Measurements from ENCODE around the gene SSC5D. TPM values are rescaled to one million over a fixed set of nuclear protein-coding genes. Genes with fewer than 3 reads are reported as not detected.

SSC5D gene
- polyA plus RNA-seq, 1 of the 3 experiments (the other 2 are of a cell fraction): 4.9 TPM

- DNase-seq: no peak
- WGBS (ENCODE audit: low lambda C conversion rate): 75% methylated on average over 13 of the region's 13 CpGs
Observed at GRCh38 chr19:55477905-55478304, 10.3 kb upstream of the SSC5D start.

More at GRCh38 chr19:55477905-55478304, 10.3 kb upstream of the SSC5D start:
- Histone ChIP-seq H3K4me1 (ENCODE audit: control insufficient read depth in 1 of 2, insufficient read depth in 2 of 2, low read depth in 1 of 2, low read length in 1 of 2) (peaks cover 11 to 16% of the 10 kb centered on the region in 2 experiments; a peak in 2 of 4 replicates), H3K27ac (ENCODE audit: low read depth in 2 of 2, low read length in 1 of 2) (no peak overlapping the region), H2AFZ (ENCODE audit: low read depth) (no peak overlapping the region), H3K79me2 (ENCODE audit: insufficient read depth) (peaks cover 31% of the 10 kb centered on the region), H3K9ac (peak overlapping the region; percentile 59), H3K9me3 (no peaks in the 10 kb centered on the region), H4K20me1 (ENCODE audit: insufficient read depth) (no peaks in the 10 kb centered on the region), H3K4me2 (peak overlapping the region; percentile 91), H3K4me3 (ENCODE audit: low read depth in 2 of 2, low read length in 1 of 2) (peak overlapping the region; percentile 56 to 79), H3K9me2 (no peaks in the 10 kb centered on the region), H3K27me3 (ENCODE audit: insufficient read depth) (no peaks in the 10 kb centered on the region), H3K36me3 (replicated peaks in 1 of 2; ENCODE audit: control insufficient read depth in 1 of 2, insufficient read depth in 2 of 2, low read length in 1 of 2) (peaks cover 0 to 7% of the 10 kb centered on the region in 2 experiments), H3F3A (replicated peaks; ENCODE audit: insufficient read depth) (peaks cover 11% of the 10 kb centered on the region)
- CTCF ChIA-PET: interaction anchor here (5.7 to 7.8 kb wide), 2 partner anchors 10 to 26 kb away, joined by 45 to 46 read pairs; no protein-coding TSS in a partner anchor
- POLR2A ChIA-PET: no interaction called here
- TF ChIP-seq TAF1 (IDR thresholded peaks at IDR 0.05; ENCODE audit: borderline replicate concordance, low read depth, low read length): no peak
- TF ChIP-seq MXI1 (IDR thresholded peaks at IDR 0.05; ENCODE audit: low read depth, low read length): no peak
- TF ChIP-seq RXRA (IDR thresholded peaks at IDR 0.05; ENCODE audit: borderline replicate concordance, low read depth): no peak
- no peak for TF ChIP-seq RAD21 (IDR thresholded peaks at IDR 0.05; ENCODE audit: low read length)
- TF ChIP-seq RCOR1 (IDR thresholded peaks at IDR 0.05; ENCODE audit: low read length): no peak
- no peak for TF ChIP-seq MEF2A (IDR thresholded peaks at IDR 0.05; ENCODE audit: borderline replicate concordance, low read depth)
- TF ChIP-seq JUND (IDR thresholded peaks at IDR 0.05): no peak
- TF ChIP-seq, protein P1, sequence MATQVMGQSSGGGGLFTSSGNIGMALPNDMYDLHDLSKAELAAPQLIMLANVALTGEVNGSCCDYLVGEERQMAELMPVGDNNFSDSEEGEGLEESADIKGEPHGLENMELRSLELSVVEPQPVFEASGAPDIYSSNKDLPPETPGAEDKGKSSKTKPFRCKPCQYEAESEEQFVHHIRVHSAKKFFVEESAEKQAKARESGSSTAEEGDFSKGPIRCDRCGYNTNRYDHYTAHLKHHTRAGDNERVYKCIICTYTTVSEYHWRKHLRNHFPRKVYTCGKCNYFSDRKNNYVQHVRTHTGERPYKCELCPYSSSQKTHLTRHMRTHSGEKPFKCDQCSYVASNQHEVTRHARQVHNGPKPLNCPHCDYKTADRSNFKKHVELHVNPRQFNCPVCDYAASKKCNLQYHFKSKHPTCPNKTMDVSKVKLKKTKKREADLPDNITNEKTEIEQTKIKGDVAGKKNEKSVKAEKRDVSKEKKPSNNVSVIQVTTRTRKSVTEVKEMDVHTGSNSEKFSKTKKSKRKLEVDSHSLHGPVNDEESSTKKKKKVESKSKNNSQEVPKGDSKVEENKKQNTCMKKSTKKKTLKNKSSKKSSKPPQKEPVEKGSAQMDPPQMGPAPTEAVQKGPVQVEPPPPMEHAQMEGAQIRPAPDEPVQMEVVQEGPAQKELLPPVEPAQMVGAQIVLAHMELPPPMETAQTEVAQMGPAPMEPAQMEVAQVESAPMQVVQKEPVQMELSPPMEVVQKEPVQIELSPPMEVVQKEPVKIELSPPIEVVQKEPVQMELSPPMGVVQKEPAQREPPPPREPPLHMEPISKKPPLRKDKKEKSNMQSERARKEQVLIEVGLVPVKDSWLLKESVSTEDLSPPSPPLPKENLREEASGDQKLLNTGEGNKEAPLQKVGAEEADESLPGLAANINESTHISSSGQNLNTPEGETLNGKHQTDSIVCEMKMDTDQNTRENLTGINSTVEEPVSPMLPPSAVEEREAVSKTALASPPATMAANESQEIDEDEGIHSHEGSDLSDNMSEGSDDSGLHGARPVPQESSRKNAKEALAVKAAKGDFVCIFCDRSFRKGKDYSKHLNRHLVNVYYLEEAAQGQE (IDR thresholded peaks at IDR 0.05; ENCODE audit: low read depth, low read length): no peak
- no peak for TF ChIP-seq TCF12 (IDR thresholded peaks at IDR 0.05)
- no peak for TF ChIP-seq EP300 (IDR thresholded peaks at IDR 0.05; ENCODE audit: borderline replicate concordance in 1 of 2, low read depth in 1 of 2, low read length in 1 of 2)
- TF ChIP-seq, protein P2, sequence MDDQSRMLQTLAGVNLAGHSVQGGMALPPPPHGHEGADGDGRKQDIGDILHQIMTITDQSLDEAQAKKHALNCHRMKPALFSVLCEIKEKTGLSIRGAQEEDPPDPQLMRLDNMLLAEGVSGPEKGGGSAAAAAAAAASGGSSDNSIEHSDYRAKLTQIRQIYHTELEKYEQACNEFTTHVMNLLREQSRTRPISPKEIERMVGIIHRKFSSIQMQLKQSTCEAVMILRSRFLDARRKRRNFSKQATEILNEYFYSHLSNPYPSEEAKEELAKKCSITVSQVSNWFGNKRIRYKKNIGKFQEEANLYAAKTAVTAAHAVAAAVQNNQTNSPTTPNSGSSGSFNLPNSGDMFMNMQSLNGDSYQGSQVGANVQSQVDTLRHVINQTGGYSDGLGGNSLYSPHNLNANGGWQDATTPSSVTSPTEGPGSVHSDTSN (IDR thresholded peaks at IDR 0.05): no peak
- no peak for TF ChIP-seq GABPA (IDR thresholded peaks at IDR 0.05; ENCODE audit: low read depth)
- TF ChIP-seq FOXJ3 (CRISPR knock-in tag; IDR thresholded peaks at IDR 0.05): no peak
- TF ChIP-seq, protein P3, sequence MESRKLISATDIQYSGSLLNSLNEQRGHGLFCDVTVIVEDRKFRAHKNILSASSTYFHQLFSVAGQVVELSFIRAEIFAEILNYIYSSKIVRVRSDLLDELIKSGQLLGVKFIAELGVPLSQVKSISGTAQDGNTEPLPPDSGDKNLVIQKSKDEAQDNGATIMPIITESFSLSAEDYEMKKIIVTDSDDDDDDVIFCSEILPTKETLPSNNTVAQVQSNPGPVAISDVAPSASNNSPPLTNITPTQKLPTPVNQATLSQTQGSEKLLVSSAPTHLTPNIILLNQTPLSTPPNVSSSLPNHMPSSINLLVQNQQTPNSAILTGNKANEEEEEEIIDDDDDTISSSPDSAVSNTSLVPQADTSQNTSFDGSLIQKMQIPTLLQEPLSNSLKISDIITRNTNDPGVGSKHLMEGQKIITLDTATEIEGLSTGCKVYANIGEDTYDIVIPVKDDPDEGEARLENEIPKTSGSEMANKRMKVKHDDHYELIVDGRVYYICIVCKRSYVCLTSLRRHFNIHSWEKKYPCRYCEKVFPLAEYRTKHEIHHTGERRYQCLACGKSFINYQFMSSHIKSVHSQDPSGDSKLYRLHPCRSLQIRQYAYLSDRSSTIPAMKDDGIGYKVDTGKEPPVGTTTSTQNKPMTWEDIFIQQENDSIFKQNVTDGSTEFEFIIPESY (IDR thresholded peaks at IDR 0.05; ENCODE audit: borderline replicate concordance, low read depth): no peak
- no peak for TF ChIP-seq FOXM1 (IDR thresholded peaks at IDR 0.05; ENCODE audit: low read depth)
- TF ChIP-seq POLR2AphosphoS5 (IDR thresholded peaks at IDR 0.05; ENCODE audit: low read depth, low read length): no peak
- TF ChIP-seq, protein P4, sequence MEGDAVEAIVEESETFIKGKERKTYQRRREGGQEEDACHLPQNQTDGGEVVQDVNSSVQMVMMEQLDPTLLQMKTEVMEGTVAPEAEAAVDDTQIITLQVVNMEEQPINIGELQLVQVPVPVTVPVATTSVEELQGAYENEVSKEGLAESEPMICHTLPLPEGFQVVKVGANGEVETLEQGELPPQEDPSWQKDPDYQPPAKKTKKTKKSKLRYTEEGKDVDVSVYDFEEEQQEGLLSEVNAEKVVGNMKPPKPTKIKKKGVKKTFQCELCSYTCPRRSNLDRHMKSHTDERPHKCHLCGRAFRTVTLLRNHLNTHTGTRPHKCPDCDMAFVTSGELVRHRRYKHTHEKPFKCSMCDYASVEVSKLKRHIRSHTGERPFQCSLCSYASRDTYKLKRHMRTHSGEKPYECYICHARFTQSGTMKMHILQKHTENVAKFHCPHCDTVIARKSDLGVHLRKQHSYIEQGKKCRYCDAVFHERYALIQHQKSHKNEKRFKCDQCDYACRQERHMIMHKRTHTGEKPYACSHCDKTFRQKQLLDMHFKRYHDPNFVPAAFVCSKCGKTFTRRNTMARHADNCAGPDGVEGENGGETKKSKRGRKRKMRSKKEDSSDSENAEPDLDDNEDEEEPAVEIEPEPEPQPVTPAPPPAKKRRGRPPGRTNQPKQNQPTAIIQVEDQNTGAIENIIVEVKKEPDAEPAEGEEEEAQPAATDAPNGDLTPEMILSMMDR (IDR thresholded peaks at IDR 0.05): no peak
- no peak for TF ChIP-seq EZH2phosphoT487 (IDR thresholded peaks at IDR 0.05; ENCODE audit: borderline replicate concordance, low read depth)
- no peak for TF ChIP-seq NRF1 (IDR thresholded peaks at IDR 0.05; ENCODE audit: low read depth, low read length)
- TF ChIP-seq CHD2 (IDR thresholded peaks at IDR 0.05; ENCODE audit: low read length, partially characterized antibody): no peak
